GM12878 (cell line): ENCODE results near the gene SLC6A2. TPM values are rescaled to one million over a fixed set of nuclear protein-coding genes. Genes with fewer than 3 reads are reported as not detected.

Experiments used
- ATAC-seq: fragments of 200-7000 bp; cut with Tn5 transposase; 3 replicates; pipeline ENCODE4 v1.9.1; 2020; ENCODE audit warnings: mild to moderate bottlenecking, moderate library complexity
- Bru-seq: library from RNA; stranded (reverse); fragments of 400-500 nt; gene quantifications from one replicate; lab custom pipeline; 2021; lab: Mats Ljungman, UMichigan
- BruChase-seq, 2 experiments: library from RNA; stranded (reverse); fragments of 400-500 nt; gene quantifications; one replicate each; lab custom pipeline; 2021; lab: Mats Ljungman, UMichigan
- BruUV-seq: library from RNA; stranded (reverse); fragments of 400-500 nt; replicated peaks from 2 replicates; lab custom pipeline; 2021; lab: Mats Ljungman, UMichigan
- CTCF ChIA-PET: fragments of 300-600 bp; sonication (Branson Sonifier 250); formaldehyde crosslinking; extraction: SDS; loops from one replicate; lab custom pipeline; 2021; ENCODE audit warnings: inconsistent platforms; lab: Yijun Ruan, JAX
- POLR2A ChIA-PET: fragments of 350-600 bp; formaldehyde crosslinking; extraction: SDS; loops from one replicate; lab custom pipeline; 2021; ENCODE audit warnings: inconsistent platforms; lab: Charles Lee
- RAD21 ChIA-PET: fragments of 300-600 bp; sonication (Branson Sonifier 250); formaldehyde crosslinking; loops from one replicate; lab custom pipeline; 2023; ENCODE audit warnings: antibody characterized with exemption; ENCODE audit not compliant: unreplicated experiment; lab: Charles Lee
- SMC1A ChIA-PET: fragments of 300-600 bp; sonication (Branson Sonifier 250); formaldehyde crosslinking; loops from one replicate; lab custom pipeline; 2023; ENCODE audit not compliant: unreplicated experiment, uncharacterized antibody; lab: Charles Lee
- DNase-seq: peaks from one replicate; pipeline ENCODE4 v3.0.0-alpha.2; 2011; ENCODE audit warnings: low read depth, low spot score
- FAIRE-seq: peaks from 3 replicates; lab custom pipeline; 2011; peaks lifted over from hg19 to GRCh38; lab: Jason Lieb, UNC
- H2AFZ ChIP-seq: 2 replicates; pipeline ENCODE4 v1.6.0; 2011; ENCODE audit warnings: low read depth, low read length, control low read depth; ENCODE audit not compliant: control insufficient read depth
- H3K27ac ChIP-seq: 2 replicates; pipeline ENCODE4 v1.5.1; 2011; ENCODE audit warnings: control low read depth; ENCODE audit not compliant: control insufficient read depth, insufficient read depth
- H3K27me3 ChIP-seq, 2 experiments: replicated peaks in 1 of 2; 2 replicates each; pipeline versions ENCODE4 v1.6.0 to v1.6.1; 2011; ENCODE audit warnings: low read length in 1 of 2; ENCODE audit not compliant: control insufficient read depth in 2 of 2, insufficient read depth in 2 of 2
- H3K36me3 ChIP-seq, 2 experiments: 2 replicates each; pipeline ENCODE4 v1.5.1; 2011; ENCODE audit warnings: low read length in 1 of 2; ENCODE audit not compliant: control insufficient read depth in 2 of 2, insufficient read depth in 2 of 2
- H3K4me1 ChIP-seq: 2 replicates; pipeline ENCODE4 v1.6.1; 2011; ENCODE audit warnings: mild to moderate bottlenecking, low read length, moderate library complexity, mixed read lengths; ENCODE audit not compliant: control insufficient read depth, insufficient read depth
- H3K4me2 ChIP-seq: 2 replicates; pipeline ENCODE4 v1.6.0; 2011; ENCODE audit warnings: control low read depth; ENCODE audit not compliant: control insufficient read depth, insufficient read depth
- H3K4me3 ChIP-seq: fragments of 200-600 bp; sonication (generic); 2 replicates; pipeline ENCODE4 v1.5.1; 2016
- H3K79me2 ChIP-seq: 2 replicates; pipeline ENCODE4 v1.6.0; 2011; ENCODE audit warnings: low read length; ENCODE audit not compliant: control insufficient read depth, insufficient read depth
- H3K9ac ChIP-seq: 2 replicates; pipeline ENCODE4 v1.8.0; 2011; ENCODE audit warnings: low read length, control low read depth, mixed read lengths; ENCODE audit not compliant: control insufficient read depth, insufficient read depth
- H3K9me3 ChIP-seq: replicated peaks from 3 replicates; pipeline ENCODE4 v1.5.1; 2011; ENCODE audit warnings: mild to moderate bottlenecking, low read length; ENCODE audit not compliant: control insufficient read depth, insufficient read depth
- H4K20me1 ChIP-seq: 2 replicates; pipeline ENCODE4 v1.6.0; 2011; ENCODE audit not compliant: control insufficient read depth, insufficient read depth
- CREB1 ChIP-seq: IDR thresholded peaks from 2 replicates; pipeline ENCODE4 v1.6.1; 2012; ENCODE audit warnings: low read depth, mild to moderate bottlenecking, inconsistent platforms
- ESRRA ChIP-seq: IDR thresholded peaks from 2 replicates; pipeline ENCODE4 v1.6.1; 2012; ENCODE audit warnings: mild to moderate bottlenecking, low read length, improper control_type of control experiment
- JUNB ChIP-seq: IDR thresholded peaks from 2 replicates; pipeline ENCODE4 v1.6.1; 2016; ENCODE audit warnings: antibody characterized with exemption, mild to moderate bottlenecking
- MTA2 ChIP-seq: fragments of 450-650 bp; IDR thresholded peaks from 2 replicates; pipeline ENCODE4 v1.6.1; 2016; ENCODE audit warnings: low read depth, mild to moderate bottlenecking, moderate library complexity
- PAX8 ChIP-seq: fragments of 450-650 bp; IDR thresholded peaks from 2 replicates; pipeline ENCODE4 v1.6.1; 2017; ENCODE audit warnings: mild to moderate bottlenecking, moderate library complexity
- POU2F2 ChIP-seq: IDR thresholded peaks from 3 replicates; pipeline ENCODE4 v1.6.1; 2011; ENCODE audit warnings: low read depth, mild to moderate bottlenecking, low read length, borderline replicate concordance
- SREBF2 ChIP-seq: IDR thresholded peaks from 2 replicates; pipeline ENCODE4 v1.6.1; 2012; ENCODE audit warnings: mild to moderate bottlenecking, low read length
- SUPT20H ChIP-seq: IDR thresholded peaks from 2 replicates; pipeline ENCODE4 v1.6.1; 2011; ENCODE audit warnings: low read depth, mild to moderate bottlenecking, low read length, moderate library complexity, borderline replicate concordance; ENCODE audit not compliant: control insufficient read depth
- WGBS: methylation state at CpG from one replicate; pipeline ENCODE4 v1.1.6; 2016; ENCODE audit warnings: low lambda C conversion rate; ENCODE audit not compliant: insufficient replicate concordance, insufficient coverage; ENCODE audit errors: missing lambda C conversion rate; 5-methylcytosine and 5-hydroxymethylcytosine counted together
- in situ Hi-C: fragments of 300-500 bp; cut with MboI; formaldehyde crosslinking; loops from 9 replicates; pipeline ENCODE4 v1.14.3; 2018; ENCODE audit warnings: mixed read lengths
- intact Hi-C: fragments of 100-400 bp; cut with micrococcal nuclease; formaldehyde crosslinking; loops from one replicate; pipeline ENCODE4 v1.14.2; 2022; ENCODE audit not compliant: unreplicated experiment
- long read RNA-seq, 2 experiments: library from polyadenylated mRNA; unstranded; transcript quantifications; one replicate each; pipeline ENCODE4 v2.0.0, GENCODE V29; 2019 to 2020
- polyA minus RNA-seq, 3 experiments: library from RNA; depleted of rRNA, polyadenylated mRNA; stranded (reverse); fragments of >200 nt; gene quantifications; 2 replicates each; pipeline ENCODE4 v1.2.3, GENCODE V29; 2011
- polyA plus RNA-seq, 11 experiments: library from polyadenylated mRNA; depleted of rRNA in 4 of 11; unstranded in 6 of 11; stranded (reverse) in 5 of 11; fragments of >200 nt; fragmentation: Nextera tagmentation in 4 of 11; fragmentation: Illumina TruSeq in 1 of 11; extraction: Ambion mirVana in 4 of 11; extraction: Trizol in 1 of 11; gene quantifications; 1 replicate in 1 of 11; 2 replicates in 10 of 11; pipeline versions ENCODE4 v1.2.1 to v1.2.3, GENCODE V29; 2011 to 2016; ENCODE audit warnings: inconsistent platforms in 2 of 11, missing spikeins in 2 of 11, low read depth in 1 of 11
- total RNA-seq, 4 experiments: library from RNA; depleted of rRNA in 3 of 4; stranded (reverse); fragments of >200 nt in 3 of 4; fragmentation: Illumina TruSeq in 1 of 4; extraction: Trizol in 1 of 4; gene quantifications; 2 replicates each; pipeline versions ENCODE4 v1.2.1 to v1.2.3, GENCODE V29; 2013 to 2021
- TF ChIP-seq, protein P1 (sequence below): fragments of 450-650 bp; IDR thresholded peaks from 2 replicates; pipeline ENCODE4 v1.6.1; 2017; ENCODE audit warnings: antibody characterized with exemption, mild to moderate bottlenecking, moderate library complexity

Gene SLC6A2
- not detected in 2 replicates for total RNA-seq (2013; cell fraction: nucleolus; rRNA removed)
- total RNA-seq (2014; rRNA removed) (not detected in 2 replicates), total RNA-seq (2014; rRNA removed; fragmentation: Illumina TruSeq; extraction: Trizol) (not detected in 2 replicates), total RNA-seq (2021) (not detected in 2 replicates), polyA plus RNA-seq (2011; rRNA removed) (not detected in 2 replicates), polyA plus RNA-seq (2014; fragmentation: Illumina TruSeq; extraction: Trizol) (not detected in 2 replicates), polyA plus RNA-seq (2014; fragmentation: Nextera tagmentation; extraction: Ambion mirVana) (not detected), polyA plus RNA-seq (2014; rRNA removed) (not detected in 2 replicates), polyA plus RNA-seq (2016; fragmentation: Nextera tagmentation; extraction: Ambion mirVana) (not detected), polyA minus RNA-seq (2011; rRNA and poly(A)+ RNA removed) (not detected in 2 replicates), Bru-seq, nascent RNA (not detected), BruChase-seq, experiment 1, labeled RNA remaining after a 6-hour chase (percentile 2 among the genes with signal in this experiment), BruChase-seq, experiment 2, labeled RNA remaining after a 2-hour chase (not detected)
- polyA plus RNA-seq (2011; ENCODE audit: low read depth): not detected
- not detected in 2 replicates for polyA plus RNA-seq (2011; cell fraction: cytosol; rRNA removed)
- polyA plus RNA-seq (2011; cell fraction: nucleus; rRNA removed): not detected in 2 replicates
- polyA plus RNA-seq (2012): not detected in 2 replicates
- polyA minus RNA-seq (2011; cell fraction: cytosol; rRNA and poly(A)+ RNA removed): not detected in 2 replicates
- not detected in 2 replicates for polyA minus RNA-seq (2011; cell fraction: nucleus; rRNA and poly(A)+ RNA removed)
- long read RNA-seq, experiment 1: 0 reads
- long read RNA-seq, experiment 2: 0 reads

DNA sequence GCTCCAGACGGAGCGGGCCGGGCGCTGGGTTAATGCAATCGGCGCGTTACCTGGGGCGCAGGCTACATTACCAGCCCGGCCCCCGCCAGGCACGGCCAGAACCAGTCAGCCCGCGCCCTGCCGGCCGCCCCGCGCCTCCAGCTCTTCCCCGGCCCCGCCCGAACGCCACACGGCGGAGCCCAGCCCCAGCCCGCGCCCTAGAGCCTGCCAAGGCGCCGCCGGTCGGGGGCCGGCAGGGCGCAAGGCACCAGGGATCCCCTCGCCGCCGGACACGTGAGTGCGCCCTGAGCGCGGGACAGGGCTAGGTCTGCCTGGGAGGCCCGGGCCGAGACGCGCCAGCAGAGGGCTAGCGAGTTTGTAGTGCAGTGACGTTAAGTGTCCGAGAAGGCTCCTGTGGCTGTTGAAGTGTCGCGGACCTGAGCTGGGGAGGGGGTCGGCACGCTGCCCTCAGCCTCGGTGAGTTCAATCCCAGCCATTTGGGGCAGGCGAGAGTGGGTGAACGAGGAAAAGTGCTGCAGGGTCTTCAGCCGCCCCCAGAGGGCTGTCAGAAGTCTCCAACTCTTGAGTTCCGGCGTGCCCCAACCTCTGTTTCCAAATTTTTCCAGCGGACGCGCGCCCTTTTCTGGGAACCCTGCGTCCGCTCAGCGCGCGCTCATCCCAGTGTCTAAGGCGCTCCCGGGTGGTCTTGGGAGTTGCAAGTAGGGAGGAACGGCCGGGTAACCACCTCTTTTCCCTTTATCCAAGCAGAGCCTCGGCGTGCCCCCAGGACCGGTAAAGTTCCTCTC is at the start of gene SLC6A2:
TSS of gene SLC6A2 (plus strand) at position 92 of the 785 bp plus-strand sequence. CDS start 707 bp downstream, outside the sequence.
- Histone ChIP-seq H3K9ac (no peak within 1 kb of the TSS), H2AFZ (no peak within 1 kb of the TSS), H3K36me3 (no peaks in the 10 kb centered on the region), H3K27me3 (no peaks in the 10 kb centered on the region; a peak in 3 of 4 replicates), H4K20me1 (no peaks in the 10 kb centered on the region), H3K4me1 (no peaks in the 10 kb centered on the region), H3K4me3 (no peak within 1 kb of the TSS), H3K4me2 (no peak within 1 kb of the TSS), H3K27ac (no peak within 1 kb of the TSS), H3K9me3 (no peaks in the 10 kb centered on the region), H3K79me2 (no peaks in the 10 kb centered on the region)
- SMC1A ChIA-PET: no interaction called here
- DNase-seq (no peak), ATAC-seq (no peak), FAIRE-seq (no peak)
- CTCF ChIA-PET: no interaction called here
- POLR2A ChIA-PET: no interaction called here
- in situ Hi-C loops: no loop called here
- TF ChIP-seq, protein P1, sequence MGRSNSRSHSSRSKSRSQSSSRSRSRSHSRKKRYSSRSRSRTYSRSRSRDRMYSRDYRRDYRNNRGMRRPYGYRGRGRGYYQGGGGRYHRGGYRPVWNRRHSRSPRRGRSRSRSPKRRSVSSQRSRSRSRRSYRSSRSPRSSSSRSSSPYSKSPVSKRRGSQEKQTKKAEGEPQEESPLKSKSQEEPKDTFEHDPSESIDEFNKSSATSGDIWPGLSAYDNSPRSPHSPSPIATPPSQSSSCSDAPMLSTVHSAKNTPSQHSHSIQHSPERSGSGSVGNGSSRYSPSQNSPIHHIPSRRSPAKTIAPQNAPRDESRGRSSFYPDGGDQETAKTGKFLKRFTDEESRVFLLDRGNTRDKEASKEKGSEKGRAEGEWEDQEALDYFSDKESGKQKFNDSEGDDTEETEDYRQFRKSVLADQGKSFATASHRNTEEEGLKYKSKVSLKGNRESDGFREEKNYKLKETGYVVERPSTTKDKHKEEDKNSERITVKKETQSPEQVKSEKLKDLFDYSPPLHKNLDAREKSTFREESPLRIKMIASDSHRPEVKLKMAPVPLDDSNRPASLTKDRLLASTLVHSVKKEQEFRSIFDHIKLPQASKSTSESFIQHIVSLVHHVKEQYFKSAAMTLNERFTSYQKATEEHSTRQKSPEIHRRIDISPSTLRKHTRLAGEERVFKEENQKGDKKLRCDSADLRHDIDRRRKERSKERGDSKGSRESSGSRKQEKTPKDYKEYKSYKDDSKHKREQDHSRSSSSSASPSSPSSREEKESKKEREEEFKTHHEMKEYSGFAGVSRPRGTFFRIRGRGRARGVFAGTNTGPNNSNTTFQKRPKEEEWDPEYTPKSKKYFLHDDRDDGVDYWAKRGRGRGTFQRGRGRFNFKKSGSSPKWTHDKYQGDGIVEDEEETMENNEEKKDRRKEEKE: no peak
- no peak for TF ChIP-seq ESRRA
- TF ChIP-seq PAX8: no peak
- no peak for TF ChIP-seq SREBF2
- TF ChIP-seq POU2F2: no peak
- TF ChIP-seq CREB1: no peak
- TF ChIP-seq JUNB: no peak
- TF ChIP-seq SUPT20H: no peak
- TF ChIP-seq MTA2: no peak
- BruUV-seq: no TSS peak
- RAD21 ChIA-PET: no interaction called here
- 29% methylated on average over 61 of the region's 71 CpGs for WGBS
- intact Hi-C loops: no loop called here
